DND-41 (cell line): ENCODE results near the gene MTR.

Experiments
- ATAC-seq: fragments of 200-7000 bp; cut with Tn5 transposase; 3 replicates; pipeline ENCODE4 v1.9.1; 2021; ENCODE audit warnings: low read depth; ENCODE audit not compliant: insufficient read depth
- DNase-seq: peaks from one replicate; pipeline ENCODE4 v3.0.0-alpha.2; 2020
- H2AFZ ChIP-seq: 2 replicates; pipeline ENCODE4 v1.6.0; 2012; ENCODE audit warnings: low read depth, low read length
- H3K27ac ChIP-seq: 2 replicates; pipeline ENCODE4 v1.5.1; 2012; ENCODE audit warnings: low read length, inconsistent platforms
- H3K27me3 ChIP-seq: fragments of 200-600 bp; sonication (generic); 2 replicates; pipeline ENCODE4 v1.6.0; 2012; ENCODE audit warnings: low read length, mild to moderate bottlenecking, inconsistent platforms; ENCODE audit not compliant: insufficient read depth, poor library complexity
- H3K36me3 ChIP-seq: 2 replicates; pipeline ENCODE4 v1.5.1; 2012; ENCODE audit warnings: low read length, inconsistent platforms; ENCODE audit not compliant: insufficient read depth
- H3K4me1 ChIP-seq: 2 replicates; pipeline ENCODE4 v1.5.1; 2012; ENCODE audit warnings: mild to moderate bottlenecking, low read length; ENCODE audit not compliant: insufficient read depth
- H3K4me2 ChIP-seq: 2 replicates; pipeline ENCODE4 v1.6.0; 2012; ENCODE audit warnings: mild to moderate bottlenecking, moderate library complexity, low read length, inconsistent platforms; ENCODE audit not compliant: insufficient read depth
- H3K4me3 ChIP-seq, 2 experiments: fragments of 200-600 bp in 1 of 2; shearing (Covaris generic) in 1 of 2; 2 replicates each; pipeline ENCODE4 v1.5.1; 2012 to 2016; ENCODE audit warnings: inconsistent platforms in 2 of 2, low read length in 2 of 2, mild to moderate bottlenecking in 2 of 2, low read depth in 1 of 2, moderate library complexity in 1 of 2
- H3K79me2 ChIP-seq: 2 replicates; pipeline ENCODE4 v1.6.0; 2012; ENCODE audit warnings: low read length, inconsistent platforms; ENCODE audit not compliant: insufficient read depth
- H3K9ac ChIP-seq: 2 replicates; pipeline ENCODE4 v1.6.0; 2012; ENCODE audit warnings: low read depth, mild to moderate bottlenecking, inconsistent platforms, low read length, moderate library complexity
- H3K9me3 ChIP-seq: 2 replicates; pipeline ENCODE4 v1.5.1; 2012; ENCODE audit warnings: low read length, moderate library complexity, mild to moderate bottlenecking, inconsistent platforms; ENCODE audit not compliant: insufficient read depth, severe bottlenecking
- H4K20me1 ChIP-seq: 2 replicates; pipeline ENCODE4 v1.6.0; 2012; ENCODE audit warnings: low read length; ENCODE audit not compliant: insufficient read depth
- EZH2 ChIP-seq: IDR thresholded peaks from 3 replicates; pipeline ENCODE4 v1.6.1; 2012; ENCODE audit warnings: borderline replicate concordance, low read depth, mild to moderate bottlenecking, moderate library complexity, low read length, inconsistent platforms; ENCODE audit not compliant: severe bottlenecking
- TF ChIP-seq, protein P1 (sequence below): IDR thresholded peaks from 2 replicates; pipeline ENCODE4 v1.5.1; 2012; ENCODE audit warnings: borderline replicate concordance, low read length, moderate library complexity, mild to moderate bottlenecking; ENCODE audit not compliant: poor library complexity, severe bottlenecking; ENCODE audit errors: extremely low read depth

MTR gene

DNA sequence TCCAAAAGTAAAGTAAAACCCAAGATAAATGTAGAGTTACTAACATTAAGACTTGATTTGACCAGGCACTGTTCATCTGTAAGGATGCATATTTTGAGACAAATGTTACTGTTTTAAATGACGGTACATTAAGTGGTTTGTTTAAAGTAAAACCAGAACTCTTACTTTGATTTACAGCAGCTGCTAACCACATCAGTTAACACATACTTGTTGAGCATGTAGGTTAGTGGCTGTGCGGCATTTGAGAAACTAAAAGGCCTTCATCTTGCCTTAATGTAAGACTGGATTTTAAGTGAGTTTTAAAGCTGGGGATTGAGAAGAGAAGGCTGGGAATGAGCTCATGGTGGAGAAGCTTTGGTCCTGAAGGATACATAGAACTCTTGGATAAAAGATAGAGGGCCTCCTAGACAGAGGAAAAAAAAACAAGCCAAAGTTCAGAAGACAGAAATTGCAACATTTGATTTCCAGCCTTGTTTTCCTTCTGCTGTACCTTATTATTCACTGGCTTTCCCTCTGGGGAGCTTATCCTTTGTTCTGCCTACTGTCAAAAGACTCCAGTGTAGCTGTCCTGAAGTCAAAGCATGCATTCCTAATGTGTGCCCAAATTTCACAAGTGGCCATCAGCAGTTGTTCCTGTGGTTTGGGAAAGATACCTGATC is 66.6 kb downstream of the MTR start:
- H3K4me3 ChIP-seq = no peak overlapping the region
- no peak for ATAC-seq
- DNase-seq = no peak
- H3K27me3 ChIP-seq = no peaks in the 10 kb centered on the region
- no peak overlapping the region for H3K9ac ChIP-seq
- H3K4me1 ChIP-seq = no peaks in the 10 kb centered on the region
- peaks cover 90% of the 10 kb centered on the region for H3K36me3 ChIP-seq
- TF ChIP-seq EZH2 = no peak
- TF ChIP-seq, protein P1, sequence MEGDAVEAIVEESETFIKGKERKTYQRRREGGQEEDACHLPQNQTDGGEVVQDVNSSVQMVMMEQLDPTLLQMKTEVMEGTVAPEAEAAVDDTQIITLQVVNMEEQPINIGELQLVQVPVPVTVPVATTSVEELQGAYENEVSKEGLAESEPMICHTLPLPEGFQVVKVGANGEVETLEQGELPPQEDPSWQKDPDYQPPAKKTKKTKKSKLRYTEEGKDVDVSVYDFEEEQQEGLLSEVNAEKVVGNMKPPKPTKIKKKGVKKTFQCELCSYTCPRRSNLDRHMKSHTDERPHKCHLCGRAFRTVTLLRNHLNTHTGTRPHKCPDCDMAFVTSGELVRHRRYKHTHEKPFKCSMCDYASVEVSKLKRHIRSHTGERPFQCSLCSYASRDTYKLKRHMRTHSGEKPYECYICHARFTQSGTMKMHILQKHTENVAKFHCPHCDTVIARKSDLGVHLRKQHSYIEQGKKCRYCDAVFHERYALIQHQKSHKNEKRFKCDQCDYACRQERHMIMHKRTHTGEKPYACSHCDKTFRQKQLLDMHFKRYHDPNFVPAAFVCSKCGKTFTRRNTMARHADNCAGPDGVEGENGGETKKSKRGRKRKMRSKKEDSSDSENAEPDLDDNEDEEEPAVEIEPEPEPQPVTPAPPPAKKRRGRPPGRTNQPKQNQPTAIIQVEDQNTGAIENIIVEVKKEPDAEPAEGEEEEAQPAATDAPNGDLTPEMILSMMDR = no peak
- H2AFZ ChIP-seq = no peak overlapping the region
- H3K9me3 ChIP-seq = no peaks in the 10 kb centered on the region
- H3K79me2 ChIP-seq = no peaks in the 10 kb centered on the region
- no peak overlapping the region for H3K4me2 ChIP-seq
- no peaks in the 10 kb centered on the region for H4K20me1 ChIP-seq
- no peak overlapping the region for H3K27ac ChIP-seq

DNA sequence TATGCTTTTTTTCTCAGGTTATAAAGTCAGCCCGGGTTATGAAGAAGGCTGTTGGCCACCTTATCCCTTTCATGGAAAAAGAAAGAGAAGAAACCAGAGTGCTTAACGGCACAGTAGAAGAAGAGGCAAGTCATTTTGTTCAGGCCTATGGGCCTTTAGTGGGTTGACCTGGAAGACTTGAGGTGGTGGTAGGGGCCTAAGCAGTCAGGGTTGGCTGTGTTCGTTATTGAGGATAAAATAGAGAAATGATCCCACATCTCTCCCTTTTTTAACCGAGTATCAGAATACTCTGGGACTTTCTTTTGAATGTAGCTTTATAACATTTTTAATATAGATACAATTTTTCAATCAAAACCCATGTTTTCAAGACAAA is 67.1 kb downstream of the MTR start:
- ATAC-seq (no peak), DNase-seq (no peak)
- H3K9me3 ChIP-seq = no peaks in the 10 kb centered on the region
- H2AFZ ChIP-seq = no peak overlapping the region
- no peaks in the 10 kb centered on the region for H4K20me1 ChIP-seq
- no peaks in the 10 kb centered on the region for H3K4me1 ChIP-seq
- no peaks in the 10 kb centered on the region for H3K27me3 ChIP-seq
- TF ChIP-seq, protein P1 = no peak
- no peak for TF ChIP-seq EZH2
- peaks cover 90% of the 10 kb centered on the region for H3K36me3 ChIP-seq
- no peak overlapping the region for H3K27ac ChIP-seq
- no peaks in the 10 kb centered on the region for H3K79me2 ChIP-seq
- no peak overlapping the region for H3K4me2 ChIP-seq
- H3K4me3 ChIP-seq = no peak overlapping the region
- no peak overlapping the region for H3K9ac ChIP-seq

DNA sequence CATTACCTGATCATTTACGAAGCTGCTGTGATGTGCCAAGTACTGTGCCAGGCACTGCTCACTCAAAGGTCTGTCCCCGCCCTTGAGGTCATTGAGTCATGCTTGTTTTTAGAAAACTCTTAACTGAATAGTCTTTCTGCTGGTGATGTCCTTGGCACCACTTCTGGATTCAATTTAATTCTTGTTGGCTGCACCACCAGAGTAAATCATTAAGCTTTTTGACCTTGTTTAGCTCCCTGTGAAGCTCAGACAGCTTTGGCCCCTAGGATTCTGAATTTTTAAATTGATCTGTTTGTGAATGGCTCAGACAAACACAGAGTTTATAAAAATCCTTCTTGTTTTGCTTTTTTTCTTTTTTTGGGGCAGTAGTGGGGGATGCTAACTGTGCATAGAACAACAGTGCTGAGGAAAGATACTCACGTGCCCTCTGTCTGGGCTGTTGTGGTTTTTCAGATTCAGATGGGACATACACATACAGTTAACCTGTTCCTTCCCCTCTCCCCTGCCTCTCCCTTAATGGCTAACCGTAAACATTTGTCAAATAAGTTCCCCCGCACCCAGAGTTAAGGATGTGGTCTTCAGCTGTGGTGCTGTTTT is 67.6 kb downstream of the MTR start:
- no peaks in the 10 kb centered on the region for H3K9me3 ChIP-seq
- ATAC-seq (no peak), DNase-seq (no peak)
- H2AFZ ChIP-seq = no peak overlapping the region
- no peaks in the 10 kb centered on the region for H3K4me1 ChIP-seq
- H3K4me3 ChIP-seq = no peak overlapping the region
- TF ChIP-seq, protein P1 = no peak
- no peak for TF ChIP-seq EZH2
- no peak overlapping the region for H3K9ac ChIP-seq
- H3K27ac ChIP-seq = no peak overlapping the region
- H3K79me2 ChIP-seq = no peaks in the 10 kb centered on the region
- no peaks in the 10 kb centered on the region for H3K27me3 ChIP-seq
- peaks cover 89% of the 10 kb centered on the region for H3K36me3 ChIP-seq
- no peak overlapping the region for H3K4me2 ChIP-seq
- no peaks in the 10 kb centered on the region for H4K20me1 ChIP-seq
